Right lobe of liver (tissue), 4 donors: ENCODE measurements around the gene ANO2.

Experiments used
- CTCF ChIP-seq, 4 donors: fragments of 200-600 bp in 3 of 4; fragments of 450-650 bp in 1 of 4; IDR thresholded peaks; one replicate each; pipeline versions ENCODE4 v1.5.1 to v1.8.0; 2016 to 2022; ENCODE audit warnings: antibody characterized with exemption in 4 of 4, mild to moderate bottlenecking in 2 of 4
- POLR2A ChIP-seq: fragments of 450-650 bp; IDR thresholded peaks from one replicate; pipeline ENCODE4 v1.6.1; 2017; ENCODE audit warnings: antibody characterized with exemption, mild to moderate bottlenecking
- donor health status: DM: no; HTN: no; CAD: no.
- donor health status: DM: no; HTN: no; CAD: no.
- donor health status: DM: no; HTN: yes; CAD: no.

- TF ChIP-seq CTCF (IDR thresholded peaks at IDR 0.05) (no peak), POLR2A (no peak)
Measured at GRCh38 chr12:5690240-5690639, 254.8 kb downstream of the ANO2 start.
